GM12878 (cell line): ENCODE results near the gene SMPD2. TPM values are rescaled to one million over a fixed set of nuclear protein-coding genes. Genes with fewer than 3 reads are reported as not detected.

Source experiments
- CHD4 ChIP-seq: fragments of 200-600 bp; sonication (generic); IDR thresholded peaks from 2 replicates; pipeline ENCODE4 v1.6.1; 2016; ENCODE audit warnings: mild to moderate bottlenecking
- EED ChIP-seq: sonication (generic); IDR thresholded peaks from 2 replicates; pipeline ENCODE4 v1.6.1; 2016; ENCODE audit warnings: antibody characterized with exemption, low read depth
- ETV6 ChIP-seq, 2 experiments: fragments of 450-650 bp in 1 of 2; IDR thresholded peaks in 1 of 2; conservative IDR thresholded peaks in 1 of 2; 2 replicates each; pipeline ENCODE4 v1.6.1; 2014; ENCODE audit warnings: antibody characterized with exemption in 1 of 2, borderline replicate concordance in 1 of 2, low read depth in 1 of 2, mild to moderate bottlenecking in 1 of 2, moderate library complexity in 1 of 2
- MXI1 ChIP-seq: fragments of 150-350 bp; IDR thresholded peaks from 2 replicates; pipeline ENCODE4 v1.6.1; 2011; ENCODE audit warnings: low read depth, mild to moderate bottlenecking, inconsistent platforms, low read length, improper control_type of control experiment
- NFIC ChIP-seq: IDR thresholded peaks from 2 replicates; pipeline ENCODE4 v1.6.1; 2012; ENCODE audit warnings: low read depth, mild to moderate bottlenecking, inconsistent platforms, low read length, moderate library complexity
- NKRF ChIP-seq: fragments of 450-650 bp; conservative IDR thresholded peaks from 2 replicates; pipeline ENCODE4 v1.6.1; 2017; ENCODE audit warnings: mild to moderate bottlenecking, moderate library complexity
- SIX5 ChIP-seq: IDR thresholded peaks from 2 replicates; pipeline ENCODE4 v1.6.1; 2011; ENCODE audit warnings: mild to moderate bottlenecking, low read depth, low read length, moderate library complexity; ENCODE audit not compliant: severe bottlenecking
- SUZ12 ChIP-seq: fragments of 200-600 bp; sonication (generic); IDR thresholded peaks from one replicate; pipeline ENCODE4 v1.6.1; 2018; ENCODE audit warnings: antibody characterized with exemption, mild to moderate bottlenecking; ENCODE audit not compliant: unreplicated experiment
- TBL1XR1 ChIP-seq: IDR thresholded peaks from 2 replicates; pipeline ENCODE4 v1.6.1; 2012; ENCODE audit warnings: low read depth, low read length, improper control_type of control experiment
- ZBED1 ChIP-seq: IDR thresholded peaks from 2 replicates; pipeline ENCODE4 v1.6.1; 2016; ENCODE audit warnings: borderline replicate concordance
- polyA plus RNA-seq, 11 experiments: library from polyadenylated mRNA; depleted of rRNA in 4 of 11; unstranded in 6 of 11; stranded (reverse) in 5 of 11; fragments of >200 nt; fragmentation: Nextera tagmentation in 4 of 11; fragmentation: Illumina TruSeq in 1 of 11; extraction: Ambion mirVana in 4 of 11; extraction: Trizol in 1 of 11; gene quantifications; 1 replicate in 1 of 11; 2 replicates in 10 of 11; pipeline versions ENCODE4 v1.2.1 to v1.2.3, GENCODE V29; 2011 to 2016; ENCODE audit warnings: inconsistent platforms in 2 of 11, missing spikeins in 2 of 11, low read depth in 1 of 11
- total RNA-seq, 4 experiments: library from RNA; depleted of rRNA in 3 of 4; stranded (reverse); fragments of >200 nt in 3 of 4; fragmentation: Illumina TruSeq in 1 of 4; extraction: Trizol in 1 of 4; gene quantifications; 2 replicates each; pipeline versions ENCODE4 v1.2.1 to v1.2.3, GENCODE V29; 2013 to 2021

SMPD2 gene
- total and polyA plus RNA-seq, 10 of the 15 experiments (the other 5 are each of a cell fraction or from before 2014, with no cell fraction given) = 0.06 to 15.4 (median 9.7) TPM

GRCh38 chr6:109458774-109459531 lies 18.4 kb downstream of the SMPD2 start (continued):
- no peak for TF ChIP-seq NKRF
- no peak for TF ChIP-seq SIX5
- TF ChIP-seq MXI1 = no peak
- no peak for TF ChIP-seq ETV6 (conservative IDR thresholded peaks at IDR 0.05 in 1 of 2, IDR thresholded peaks at IDR 0.05 in 1 of 2; ENCODE audit: borderline replicate concordance in 1 of 2, low read depth in 1 of 2)
- no peak for TF ChIP-seq NFIC
- TF ChIP-seq ZBED1 = 0 out of 2 replicates have a peak, but pooled peaks have one; percentile 59
- peak; percentile 78 for TF ChIP-seq EED
- no peak for TF ChIP-seq TBL1XR1
- no peak for TF ChIP-seq CHD4
- TF ChIP-seq SUZ12 = no peak
